Caco-2 (cell line): ENCODE results near the gene SOAT2. TPM values are rescaled to one million over a fixed set of nuclear protein-coding genes. Genes with fewer than 3 reads are reported as not detected.

ENCODE experiments used
- BruUV-seq: library from RNA; stranded (reverse); fragments of 400-500 nt; replicated peaks from 2 replicates; lab custom pipeline; 2021; lab: Mats Ljungman, UMichigan
- CTCF ChIA-PET: fragments of 300-600 bp; sonication (Branson Sonifier 250); formaldehyde crosslinking; loops from one replicate; lab custom pipeline; 2022; ENCODE audit warnings: antibody characterized with exemption; lab: Charles Lee
- POLR2A ChIA-PET: fragments of 300-600 bp; sonication (Branson Sonifier 250); formaldehyde crosslinking; loops from one replicate; lab custom pipeline; 2022; ENCODE audit warnings: antibody characterized with exemption; lab: Charles Lee
- DNase-seq, 2 experiments: peaks; one replicate each; pipeline versions ENCODE4 v3.0.0 to v3.0.0-alpha.2; 2020 to 2022
- H3K27me3 ChIP-seq: replicated peaks from 2 replicates; pipeline ENCODE4 v1.6.0; 2011; ENCODE audit warnings: low read length; ENCODE audit not compliant: control insufficient read depth, insufficient read depth
- H3K36me3 ChIP-seq: 2 replicates; pipeline ENCODE4 v1.5.1; 2011; ENCODE audit warnings: low read length; ENCODE audit not compliant: control insufficient read depth, insufficient read depth
- H3K4me1 ChIP-seq: fragments of 250-450 bp; sonication (Bioruptor Pico); 2 replicates; pipeline ENCODE4 v1.5.1; 2020; ENCODE audit warnings: mild to moderate bottlenecking
- H3K4me3 ChIP-seq: 2 replicates; pipeline ENCODE4 v1.5.1; 2011; ENCODE audit warnings: low read depth, mild to moderate bottlenecking, control low read depth, low read length
- H3K9me3 ChIP-seq: fragments of 250-450 bp; sonication (Bioruptor Pico); 2 replicates; pipeline ENCODE4 v1.5.1; 2020; ENCODE audit warnings: mild to moderate bottlenecking, moderate library complexity
- H3K27ac Mint-ChIP-seq: one replicate; pipeline ENCODE4 v1.8.0; 2022; ENCODE audit warnings: mixed read lengths; ENCODE audit not compliant: unreplicated experiment
- H3K27me3 Mint-ChIP-seq: one replicate; pipeline ENCODE4 v1.8.0; 2022; ENCODE audit warnings: mixed read lengths; ENCODE audit not compliant: insufficient read depth, unreplicated experiment
- H3K36me3 Mint-ChIP-seq: one replicate; pipeline ENCODE4 v1.8.0; 2022; ENCODE audit warnings: mild to moderate bottlenecking, mixed read lengths; ENCODE audit not compliant: insufficient read depth, unreplicated experiment
- H3K4me1 Mint-ChIP-seq: one replicate; pipeline ENCODE4 v1.8.0; 2022; ENCODE audit warnings: low read depth, mixed read lengths; ENCODE audit not compliant: unreplicated experiment
- H3K4me3 Mint-ChIP-seq: one replicate; pipeline ENCODE4 v1.8.0; 2022; ENCODE audit warnings: mild to moderate bottlenecking, moderate library complexity, mixed read lengths; ENCODE audit not compliant: unreplicated experiment
- H3K9me3 Mint-ChIP-seq: one replicate; pipeline ENCODE4 v1.8.0; 2022; ENCODE audit warnings: mixed read lengths; ENCODE audit not compliant: unreplicated experiment
- CTCF ChIP-seq, 2 experiments: fragments of 200-600 bp in 1 of 2; IDR thresholded peaks; 1 replicate in 1 of 2; 2 replicates in 1 of 2; pipeline versions ENCODE4 v1.5.1 to v1.8.0; 2011 to 2022; ENCODE audit warnings: antibody characterized with exemption in 1 of 2, control low read depth in 1 of 2, inconsistent platforms in 1 of 2, low read depth in 1 of 2, low read length in 1 of 2, mild to moderate bottlenecking in 1 of 2, moderate library complexity in 1 of 2; ENCODE audit not compliant: insufficient read depth in 1 of 2, severe bottlenecking in 1 of 2, unreplicated experiment in 1 of 2
- intact Hi-C: fragments of 100-400 bp; cut with micrococcal nuclease; formaldehyde crosslinking; loops from one replicate; pipeline ENCODE4 v1.10.0; 2022; ENCODE audit not compliant: unreplicated experiment
- total RNA-seq: library from RNA; stranded (reverse); gene quantifications from 2 replicates; pipeline ENCODE4 v1.2.3, GENCODE V29; 2022

SOAT2 gene
- total RNA-seq, 1 experiment from 2014 or later: 6.5 TPM

- Mint-ChIP-seq H3K36me3 (peaks cover 25% of the 10 kb centered on the region), H3K27ac (peak overlapping the region; percentile 50), H3K27me3 (no peaks in the 10 kb centered on the region), H3K4me1 (peaks cover 14% of the 10 kb centered on the region), H3K4me3 (no peak overlapping the region), H3K9me3 (no peaks in the 10 kb centered on the region)
- Histone ChIP-seq H3K4me1 (peaks cover 26% of the 10 kb centered on the region), H3K9me3 (no peaks in the 10 kb centered on the region), H3K27me3 (no peaks in the 10 kb centered on the region), H3K36me3 (no peaks in the 10 kb centered on the region), H3K4me3 (no peak overlapping the region)
- CTCF ChIA-PET: interaction anchor here (2.3 kb wide), 1 partner anchor 10 kb away, joined by 32 read pairs; no protein-coding TSS in a partner anchor
- intact Hi-C loops: no loop called here
- TF ChIP-seq CTCF (IDR thresholded peaks at IDR 0.05; ENCODE audit: insufficient read depth in 1 of 2, low read depth in 1 of 2, low read length in 1 of 2, severe bottlenecking in 1 of 2, unreplicated experiment in 1 of 2): no peak
- POLR2A ChIA-PET: no interaction called here
- no TSS peak for BruUV-seq
- no peak for DNase-seq
These were observed 47.6 kb upstream of the SOAT2 start for GRCh38 chr12:53055471-53056266.

GRCh38 chr12:53056296-53056695 lies 47.0 kb upstream of the SOAT2 start:
- Histone ChIP-seq H3K9me3 (no peaks in the 10 kb centered on the region), H3K27me3 (no peaks in the 10 kb centered on the region), H3K36me3 (no peaks in the 10 kb centered on the region), H3K4me1 (peaks cover 20% of the 10 kb centered on the region), H3K4me3 (no peak overlapping the region)
- H3K4me3 Mint-ChIP-seq: no peak overlapping the region
- TF ChIP-seq CTCF (IDR thresholded peaks at IDR 0.05; ENCODE audit: insufficient read depth in 1 of 2, low read depth in 1 of 2, low read length in 1 of 2, severe bottlenecking in 1 of 2, unreplicated experiment in 1 of 2): no peak
- CTCF ChIA-PET: interaction anchor here (2.1 kb wide), 1 partner anchor 10 kb away, joined by 8 read pairs; no protein-coding TSS in a partner anchor
- POLR2A ChIA-PET: no interaction called here
- DNase-seq: no peak
- no peaks in the 10 kb centered on the region for H3K27me3 Mint-ChIP-seq
- no peaks in the 10 kb centered on the region for H3K9me3 Mint-ChIP-seq
- H3K4me1 Mint-ChIP-seq: peaks cover 14% of the 10 kb centered on the region
- H3K36me3 Mint-ChIP-seq: peaks cover 29% of the 10 kb centered on the region
- H3K27ac Mint-ChIP-seq: no peak overlapping the region
- intact Hi-C loops: no loop called here
- BruUV-seq: no TSS peak

GRCh38 chr12:53056901-53057300 lies 46.4 kb upstream of the SOAT2 start:
- BruUV-seq: no TSS peak
- H3K36me3 Mint-ChIP-seq: peaks cover 29% of the 10 kb centered on the region

More at GRCh38 chr12:53056901-53057300, 46.4 kb upstream of the SOAT2 start:
- Histone ChIP-seq H3K36me3 (no peaks in the 10 kb centered on the region), H3K4me3 (no peak overlapping the region), H3K9me3 (no peaks in the 10 kb centered on the region), H3K4me1 (peaks cover 14% of the 10 kb centered on the region), H3K27me3 (no peaks in the 10 kb centered on the region)
- no peak for TF ChIP-seq CTCF (IDR thresholded peaks at IDR 0.05; ENCODE audit: insufficient read depth in 1 of 2, low read depth in 1 of 2, low read length in 1 of 2, severe bottlenecking in 1 of 2, unreplicated experiment in 1 of 2)
- H3K9me3 Mint-ChIP-seq: no peaks in the 10 kb centered on the region
- intact Hi-C loops: no loop called here
- no peak overlapping the region for H3K27ac Mint-ChIP-seq
- H3K4me3 Mint-ChIP-seq: no peak overlapping the region
- ChIA-PET POLR2A (no interaction called here), CTCF (interaction anchor here (2.1 kb wide), 1 partner anchor 9 kb away, joined by 8 read pairs; no protein-coding TSS in a partner anchor)
- no peaks in the 10 kb centered on the region for H3K27me3 Mint-ChIP-seq
- no peak for DNase-seq
- H3K4me1 Mint-ChIP-seq: peaks cover 13% of the 10 kb centered on the region
